HEK293 (cell line): ENCODE measurements around the gene NECAP2.

ENCODE experiments used
- CTCF ChIA-PET: fragments of 350-600 bp; formaldehyde crosslinking; extraction: SDS; loops from one replicate; lab custom pipeline; 2021; ENCODE audit warnings: antibody characterized with exemption; lab: Yijun Ruan, JAX
- POLR2A ChIA-PET: fragments of 300-600 bp; formaldehyde crosslinking; extraction: SDS; loops from one replicate; lab custom pipeline; 2020; ENCODE audit warnings: antibody characterized with exemption, inconsistent platforms; lab: Yijun Ruan, JAX
- H3K27ac ChIP-seq: fragments of 200-500 bp; sonication (Bioruptor generic); 2 replicates; pipeline ENCODE4 v1.5.1; 2014; ENCODE audit warnings: low read depth, low read length, control low read depth, inconsistent platforms; ENCODE audit errors: extremely low read depth
- H3K36me3 ChIP-seq, 2 experiments: fragments of 200-500 bp in 1 of 2; sonication (Bioruptor generic) in 1 of 2; 1 replicate in 1 of 2; 2 replicates in 1 of 2; pipeline ENCODE4 v1.5.1; 2014 to 2017; ENCODE audit warnings: inconsistent platforms in 2 of 2, low read length in 2 of 2; ENCODE audit not compliant: control insufficient read depth in 2 of 2, insufficient read depth in 1 of 2
- H3K4me1 ChIP-seq: fragments of 200-500 bp; sonication (Bioruptor generic); 2 replicates; pipeline ENCODE4 v1.5.1; 2014; ENCODE audit warnings: mild to moderate bottlenecking, low read length, inconsistent platforms; ENCODE audit not compliant: control insufficient read depth, insufficient read depth
- H3K4me3 ChIP-seq: 2 replicates; pipeline ENCODE4 v1.5.1; 2011; ENCODE audit warnings: low read depth, mild to moderate bottlenecking, control low read depth, low read length, moderate library complexity
- H3K9me3 ChIP-seq: fragments of 200-500 bp; sonication (Bioruptor generic); 2 replicates; pipeline ENCODE4 v1.5.1; 2014; ENCODE audit warnings: low read depth, low read length, inconsistent platforms; ENCODE audit not compliant: control insufficient read depth, insufficient read depth
- GFI1B ChIP-seq: fragments of 450-650 bp; formaldehyde crosslinking; IDR thresholded peaks from 2 replicates; pipeline ENCODE4 v1.5.1; 2016; ENCODE audit warnings: missing biosample characterization, missing genetic modification characterization
- GLIS1 ChIP-seq: fragments of 450-650 bp; formaldehyde crosslinking; IDR thresholded peaks from 2 replicates; pipeline ENCODE4 v1.5.1; 2016; ENCODE audit warnings: missing biosample characterization, missing genetic modification characterization
- HOXA7 ChIP-seq: sonication (generic); formaldehyde crosslinking; IDR thresholded peaks from 2 replicates; pipeline ENCODE4 v1.8.1; 2022; ENCODE audit warnings: missing genetic modification reagents, borderline replicate concordance
- KLF9 ChIP-seq: fragments of 450-650 bp; formaldehyde crosslinking; IDR thresholded peaks from 2 replicates; pipeline ENCODE4 v1.5.1; 2016; ENCODE audit warnings: missing biosample characterization, missing genetic modification characterization, low read depth
- OSR2 ChIP-seq: fragments of 450-650 bp; formaldehyde crosslinking; IDR thresholded peaks from 2 replicates; pipeline ENCODE4 v1.5.1; 2016; ENCODE audit warnings: missing biosample characterization, missing genetic modification characterization
- PRDM10 ChIP-seq: fragments of 450-650 bp; formaldehyde crosslinking; IDR thresholded peaks from 2 replicates; pipeline ENCODE4 v1.5.1; 2016; ENCODE audit warnings: missing biosample characterization, missing genetic modification characterization
- RBAK ChIP-seq: fragments of 450-650 bp; formaldehyde crosslinking; IDR thresholded peaks from 2 replicates; pipeline ENCODE4 v1.5.1; 2016; ENCODE audit warnings: missing biosample characterization, missing genetic modification characterization
- SP2 ChIP-seq: fragments of 450-650 bp; formaldehyde crosslinking; IDR thresholded peaks from 2 replicates; pipeline ENCODE4 v1.5.1; 2016; ENCODE audit warnings: missing biosample characterization, missing genetic modification characterization
- TCF7L2 ChIP-seq: IDR thresholded peaks from 2 replicates; pipeline ENCODE4 v1.6.1; 2011; ENCODE audit warnings: low read depth, mild to moderate bottlenecking, inconsistent platforms, low read length, moderate library complexity, borderline replicate concordance
- ZEB2 ChIP-seq: fragments of 450-650 bp; formaldehyde crosslinking; IDR thresholded peaks from 2 replicates; pipeline ENCODE4 v1.5.1; 2016; ENCODE audit warnings: missing biosample characterization, missing genetic modification characterization
- ZFP69B ChIP-seq: fragments of 450-650 bp; formaldehyde crosslinking; IDR thresholded peaks from 2 replicates; pipeline ENCODE4 v1.5.1; 2016; ENCODE audit warnings: missing biosample characterization, missing genetic modification characterization
- ZNF148 ChIP-seq: fragments of 450-650 bp; formaldehyde crosslinking; IDR thresholded peaks from 2 replicates; pipeline ENCODE4 v1.5.0; 2017; ENCODE audit warnings: missing biosample characterization, missing genetic modification characterization, borderline replicate concordance
- ZNF18 ChIP-seq: fragments of 450-650 bp; formaldehyde crosslinking; IDR thresholded peaks from 2 replicates; pipeline ENCODE4 v1.5.1; 2016; ENCODE audit warnings: missing biosample characterization, missing genetic modification characterization
- ZNF202 ChIP-seq: fragments of 450-650 bp; formaldehyde crosslinking; IDR thresholded peaks from 2 replicates; pipeline ENCODE4 v1.5.1; 2016; ENCODE audit warnings: missing biosample characterization, missing genetic modification characterization, borderline replicate concordance
- ZNF223 ChIP-seq: fragments of 450-650 bp; formaldehyde crosslinking; IDR thresholded peaks from 2 replicates; pipeline ENCODE4 v1.5.1; 2016; ENCODE audit warnings: missing biosample characterization, missing genetic modification characterization
- ZNF274 ChIP-seq, 2 experiments: fragments of 200-500 bp in 1 of 2; fragments of 450-650 bp in 1 of 2; sonication (Bioruptor generic) in 1 of 2; formaldehyde crosslinking in 1 of 2; IDR thresholded peaks; 2 replicates each; pipeline versions ENCODE4 v1.5.1 to v1.6.1; 2014 to 2016; ENCODE audit warnings: borderline replicate concordance in 1 of 2, inconsistent platforms in 1 of 2, low read length in 1 of 2, missing biosample characterization in 1 of 2, missing genetic modification characterization in 1 of 2
- ZNF324 ChIP-seq: fragments of 450-650 bp; formaldehyde crosslinking; IDR thresholded peaks from 2 replicates; pipeline ENCODE4 v1.5.1; 2016; ENCODE audit warnings: missing biosample characterization, missing genetic modification characterization
- ZNF426 ChIP-seq: fragments of 450-650 bp; formaldehyde crosslinking; IDR thresholded peaks from 2 replicates; pipeline ENCODE4 v1.5.1; 2017; ENCODE audit warnings: missing biosample characterization, missing genetic modification characterization, mild to moderate bottlenecking, inconsistent platforms, moderate library complexity
- ZNF558 ChIP-seq: fragments of 450-650 bp; formaldehyde crosslinking; IDR thresholded peaks from 2 replicates; pipeline ENCODE4 v1.5.1; 2016; ENCODE audit warnings: missing biosample characterization, missing genetic modification characterization
- ZNF664 ChIP-seq: fragments of 450-650 bp; formaldehyde crosslinking; IDR thresholded peaks from 2 replicates; pipeline ENCODE4 v1.5.1; 2016; ENCODE audit warnings: missing biosample characterization, missing genetic modification characterization
- ZNF777 ChIP-seq: fragments of 450-650 bp; formaldehyde crosslinking; IDR thresholded peaks from 2 replicates; pipeline ENCODE4 v1.5.1; 2017; ENCODE audit warnings: missing biosample characterization, missing genetic modification characterization, borderline replicate concordance
- ZNF830 ChIP-seq: fragments of 450-650 bp; IDR thresholded peaks from 2 replicates; pipeline ENCODE4 v1.5.0; 2018; ENCODE audit warnings: missing biosample characterization, missing genetic modification characterization, low read depth, mild to moderate bottlenecking, moderate library complexity
- TF ChIP-seq, protein P1 (sequence below): fragments of 450-650 bp; formaldehyde crosslinking; IDR thresholded peaks from 2 replicates; pipeline ENCODE4 v1.5.1; 2017; ENCODE audit warnings: missing biosample characterization, missing genetic modification characterization

Gene NECAP2

DNA sequence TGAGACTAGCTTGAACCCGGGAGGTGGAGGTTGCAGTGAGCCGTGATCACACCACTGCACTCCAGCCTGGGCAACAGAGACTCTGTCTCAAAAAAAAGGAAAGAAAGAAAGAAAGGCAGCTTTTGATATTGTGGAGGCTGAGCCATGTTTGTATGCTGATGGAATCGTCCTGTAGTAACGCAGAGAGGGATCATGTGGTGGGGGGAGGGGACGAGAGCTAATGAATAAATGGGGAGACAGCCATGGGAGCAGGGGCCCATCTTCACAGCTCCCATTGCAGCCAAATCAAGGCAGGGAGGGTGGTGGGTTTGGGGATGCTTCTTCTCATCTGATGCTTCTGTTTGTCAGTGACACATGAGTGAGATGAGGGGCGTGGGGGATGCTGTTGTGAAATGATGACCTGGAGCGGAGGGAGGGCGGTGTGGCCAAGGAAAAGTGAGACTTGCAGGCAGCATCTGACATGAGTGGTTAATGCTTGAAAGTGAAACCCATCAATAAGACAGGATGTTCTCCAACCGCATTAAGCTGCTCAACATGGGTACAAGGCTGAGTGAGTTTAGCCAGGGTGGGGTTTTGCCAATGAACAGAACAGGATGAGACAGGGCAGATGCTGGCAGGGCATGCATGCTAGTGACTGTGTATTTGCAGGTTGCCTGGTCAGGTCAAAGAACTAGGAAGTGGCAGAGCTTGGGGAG, 20.0 kb upstream of the NECAP2 start (continued):
- TF ChIP-seq, protein P1, sequence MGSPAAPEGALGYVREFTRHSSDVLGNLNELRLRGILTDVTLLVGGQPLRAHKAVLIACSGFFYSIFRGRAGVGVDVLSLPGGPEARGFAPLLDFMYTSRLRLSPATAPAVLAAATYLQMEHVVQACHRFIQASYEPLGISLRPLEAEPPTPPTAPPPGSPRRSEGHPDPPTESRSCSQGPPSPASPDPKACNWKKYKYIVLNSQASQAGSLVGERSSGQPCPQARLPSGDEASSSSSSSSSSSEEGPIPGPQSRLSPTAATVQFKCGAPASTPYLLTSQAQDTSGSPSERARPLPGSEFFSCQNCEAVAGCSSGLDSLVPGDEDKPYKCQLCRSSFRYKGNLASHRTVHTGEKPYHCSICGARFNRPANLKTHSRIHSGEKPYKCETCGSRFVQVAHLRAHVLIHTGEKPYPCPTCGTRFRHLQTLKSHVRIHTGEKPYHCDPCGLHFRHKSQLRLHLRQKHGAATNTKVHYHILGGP (tag by site-specific recombination) = no peak
- TF ChIP-seq ZNF202 (tag by site-specific recombination) (no peak), OSR2 (tag by site-specific recombination) (no peak), TCF7L2 (no peak)

DNA sequence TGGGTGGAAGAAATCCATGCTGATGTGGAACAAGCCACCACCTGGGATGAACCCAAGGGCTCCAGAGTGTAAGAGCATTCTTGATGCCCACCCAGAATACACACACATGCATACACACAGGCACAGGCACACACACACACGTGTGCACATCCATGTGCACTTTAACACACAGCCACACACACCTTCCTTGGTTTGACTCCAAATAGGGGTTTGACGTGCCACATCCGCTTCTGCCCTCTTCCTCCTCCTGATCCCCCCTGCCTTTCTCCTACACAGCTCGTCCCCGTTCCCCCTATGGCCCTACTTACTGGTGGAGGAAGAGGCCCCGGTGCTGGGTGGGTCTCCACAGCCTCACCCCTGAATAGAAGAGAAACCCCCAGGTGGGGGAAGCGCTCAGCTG, 19.3 kb upstream of the NECAP2 start:
- no peak for TF ChIP-seq ZNF18 (tag by site-specific recombination)
- TF ChIP-seq RBAK = no peak
- TF ChIP-seq ZNF274 (IDR thresholded peaks at IDR 0.05; ENCODE audit: low read length) = no peak
- no peak for TF ChIP-seq ZNF274 (tag by site-specific recombination; IDR thresholded peaks at IDR 0.05; ENCODE audit: borderline replicate concordance)
- TF ChIP-seq ZFP69B (tag by site-specific recombination) = no peak
- TF ChIP-seq ZNF558 = no peak
- no peak for TF ChIP-seq ZNF223
- no peak for TF ChIP-seq ZNF426 (tag by site-specific recombination)
- TF ChIP-seq KLF9 (tag by site-specific recombination) = no peak
- no peak for TF ChIP-seq GLIS1
- TF ChIP-seq ZNF324 (tag by site-specific recombination) = no peak
- TF ChIP-seq ZNF664 (tag by site-specific recombination) = no peak
- no peak for TF ChIP-seq SP2 (tag by site-specific recombination)
- TF ChIP-seq ZNF830 = no peak
- no peak for TF ChIP-seq ZEB2
- no peaks in the 10 kb centered on the region for H3K9me3 ChIP-seq
- no peaks in the 10 kb centered on the region for H3K36me3 ChIP-seq
- H3K27ac ChIP-seq = no peak overlapping the region
- no peaks in the 10 kb centered on the region for H3K4me1 ChIP-seq
- H3K4me3 ChIP-seq = no peak overlapping the region
- CTCF ChIA-PET = interaction anchor here (0.7 kb wide), 1 partner anchor 19 kb away, joined by 5 read pairs; no protein-coding TSS in a partner anchor
- POLR2A ChIA-PET = no interaction called here

DNA sequence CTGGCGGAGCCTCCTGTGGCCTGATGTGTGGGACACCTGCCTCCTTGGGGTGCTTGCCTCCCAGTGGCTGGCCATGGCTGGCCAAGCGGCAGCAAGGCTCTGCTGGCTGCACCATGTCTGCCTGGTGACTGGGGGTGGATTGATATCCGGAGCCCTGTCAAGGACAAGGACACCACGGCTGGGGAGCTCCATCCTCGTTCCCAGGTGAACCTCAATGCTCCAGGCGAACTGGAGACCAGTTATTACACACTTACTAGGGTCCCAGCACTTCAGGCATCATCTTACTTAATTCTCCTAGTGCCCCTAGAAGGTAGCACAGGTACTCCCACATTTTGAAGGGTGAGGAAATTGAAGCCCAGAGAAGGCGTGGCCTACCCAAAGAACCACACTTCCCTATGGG, 18.5 kb upstream of the NECAP2 start:
- Histone ChIP-seq H3K9me3 (no peaks in the 10 kb centered on the region), H3K36me3 (no peaks in the 10 kb centered on the region), H3K27ac (no peak overlapping the region), H3K4me3 (no peak overlapping the region), H3K4me1 (no peaks in the 10 kb centered on the region)
- ChIA-PET CTCF (interaction anchor here (0.6 to 0.7 kb wide), 2 partner anchors 18 to 19 kb away, joined by 3 to 5 read pairs; partner anchors contain the start of gene NECAP2), POLR2A (no interaction called here)
- TF ChIP-seq HOXA7 (CRISPR knock-in tag) (no peak), PRDM10 (tag by site-specific recombination) (peak; percentile 54), ZNF148 (tag by site-specific recombination) (no peak), GFI1B (tag by site-specific recombination) (no peak), ZNF777 (tag by site-specific recombination) (no peak)
